ENCODE results near the gene LRP8.

GRCh38 chr1:53323316-53323715 lies 4.6 kb downstream of the LRP8 start:
- TF ChIP-seq CTCF (conservative IDR thresholded peaks at IDR 0.05; ENCODE audit: low read depth, low read length) = no peak
- no peak for TF ChIP-seq EZH2phosphoT487 (IDR thresholded peaks at IDR 0.05; ENCODE audit: borderline replicate concordance, low read length)
- no peak for TF ChIP-seq EZH2 (IDR thresholded peaks at IDR 0.05; ENCODE audit: low read length, unreplicated experiment)

Measured in PC-3 (cell line).